ENCODE measurements around the gene KLHL24.

DNA sequence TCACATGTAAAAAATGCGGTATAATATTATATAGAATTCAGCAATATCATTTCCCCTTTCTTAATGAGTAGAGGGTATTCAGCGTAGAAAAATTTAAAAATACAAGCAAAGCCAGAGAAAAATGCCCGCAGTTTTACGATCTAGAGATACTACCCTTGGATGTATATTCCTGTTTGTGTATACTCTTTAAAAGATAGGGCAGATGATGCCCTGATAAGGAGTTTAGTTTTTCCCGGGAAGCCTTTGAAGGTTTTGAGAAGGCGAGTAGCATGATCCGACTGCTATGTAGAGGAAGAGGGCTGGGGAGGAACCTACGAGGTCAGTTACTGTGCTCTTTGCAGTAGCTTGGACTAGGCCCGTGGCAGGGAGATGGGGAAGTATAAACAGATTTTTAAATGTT, 63.3 kb downstream of the KLHL24 start:
- TF ChIP-seq POLR2A (IDR thresholded peaks at IDR 0.05; ENCODE audit: low read length) (no peak), GATA1 (IDR thresholded peaks at IDR 0.05; ENCODE audit: low read depth, low read length) (no peak)
